CD4-positive, alpha-beta T cell treated with Interleukin-15 for 1 hour (primary cell): ENCODE results near the gene HDGF.

Experiments used
- DNase-seq: peaks from one replicate; pipeline ENCODE4 v3.0.0-alpha.2; 2020

Gene HDGF

GRCh38 chr1:156692925-156693847 is 58.3 kb downstream of the HDGF start:
- no peak for DNase-seq

GRCh38 chr1:156692441-156692924 is 59.0 kb downstream of the HDGF start:
- no peak for DNase-seq
